Measurements from ENCODE around the gene TMEM179B. TPM values are rescaled to one million over a fixed set of nuclear protein-coding genes. Genes with fewer than 3 reads are reported as not detected.
"Not testable (repeated sequence)": the region's sequence is repeated elsewhere in the genome, so short reads cannot be mapped to it uniquely, and the experiment has no call there.

Gene TMEM179B
- total and polyA plus RNA-seq, 2 of the 4 experiments (the other 2 are of a cell fraction) = 29.4 to 67.1 TPM

GRCh38 chr11:62828130-62828529 is 40.9 kb downstream of the TMEM179B start:
- DNase-seq; H2AK9ac ChIP-seq (replicated peaks; ENCODE audit: low read depth, low read length, poor library complexity); H2AK5ac ChIP-seq (ENCODE audit: low read depth, low read length); H4K8ac ChIP-seq (ENCODE audit: low read depth in 2 of 2, low read length in 2 of 2); H3K4me3 ChIP-seq (ENCODE audit: insufficient read depth, low read depth, low read length); H3K23ac ChIP-seq (ENCODE audit: low read depth, low read length); in situ Hi-C loops (cut with MboI; ENCODE audit: low sequenced_read_pairs); H2AFZ ChIP-seq (replicated peaks; ENCODE audit: low read length, poor library complexity); H2BK20ac ChIP-seq (ENCODE audit: low read depth, low read length); BruUV-seq (replicated peaks); dilution Hi-C loops (cut with HindIII; ENCODE audit: low sequenced_read_pairs, unreplicated experiment); CTCF ChIA-PET; H4K91ac ChIP-seq (ENCODE audit: insufficient read depth, low read depth, low read length); H3K4ac ChIP-seq (ENCODE audit: low read depth, low read length); H2BK5ac ChIP-seq (ENCODE audit: low read depth, low read length, poor library complexity, severe bottlenecking); H2BK15ac ChIP-seq (ENCODE audit: low read depth, low read length); intact Hi-C loops (cut with micrococcal nuclease); H2BK120ac ChIP-seq (ENCODE audit: low read depth, low read length); H3K9ac ChIP-seq (ENCODE audit: low read depth, low read length); H3K4me2 ChIP-seq (ENCODE audit: low read depth, low read length); H3K14ac ChIP-seq (replicated peaks; ENCODE audit: low read depth, low read length); H3K4me1 ChIP-seq (ENCODE audit: control insufficient read depth, insufficient read depth, low read length); ATAC-seq (ENCODE audit: low read depth); H3K56ac ChIP-seq (ENCODE audit: extremely low read depth, insufficient read depth, low read length); H3K27me3 ChIP-seq (ENCODE audit: control insufficient read depth, insufficient read depth, low read length); H3K9me1 ChIP-seq (ENCODE audit: insufficient read depth, low read length); H3K18ac ChIP-seq (ENCODE audit: low read depth, low read length); H3K27ac ChIP-seq (ENCODE audit: insufficient read depth, low read length); H4K5ac ChIP-seq (ENCODE audit: low read depth, low read length); H3K9me3 ChIP-seq (ENCODE audit: control insufficient read depth, insufficient read depth, low read length); POLR2A ChIA-PET (ENCODE audit: unreplicated experiment): not testable (repeated sequence)
- Histone ChIP-seq H3K36me3 (ENCODE audit: control insufficient read depth, insufficient read depth, low read length) (peaks cover 40% of the 10 kb centered on the region), H4K20me1 (ENCODE audit: insufficient read depth, low read length) (peaks cover 45% of the 10 kb centered on the region; the same call in 1 of the 2 replicates), H3K79me1 (ENCODE audit: low read depth in 1 of 2, low read length in 2 of 2) (peaks cover 5 to 72% of the 10 kb centered on the region in 2 experiments)
- WGBS, 2 experiments (ENCODE audit: extremely low coverage in 2 of 2, insufficient read length in 1 of 2) = 80% methylated on average over 1 of the region's 8 CpGs; no CpG with 5 or more reads in 1 of the 2 experiments

All from IMR-90 (cell line).